OCI-LY3 (cell line): ENCODE results near the gene MYLK3.

ENCODE experiments used
- H2AFZ ChIP-seq: fragments of 200-600, 300-600 bp; shearing (Covaris generic); 2 replicates; pipeline ENCODE4 v1.6.0; 2014; ENCODE audit warnings: antibody characterized with exemption, low read depth, low read length
- H3K27ac ChIP-seq: fragments of 200-600, 300-600 bp; sonication (generic); 2 replicates; pipeline ENCODE4 v1.5.1; 2014; ENCODE audit warnings: mild to moderate bottlenecking, low read length, moderate library complexity, mixed read lengths
- H3K27me3 ChIP-seq: fragments of 200-600, 300-600 bp; sonication (generic); 2 replicates; pipeline ENCODE4 v1.6.1; 2014; ENCODE audit warnings: low read depth, low read length, mixed read lengths
- H3K36me3 ChIP-seq: fragments of 200-600, 300-600 bp; sonication (generic); replicated peaks from 2 replicates; pipeline ENCODE3; 2014; ENCODE audit warnings: low read depth, low read length, mixed read lengths
- H3K4me1 ChIP-seq: fragments of 300-600, 200-600 bp; sonication (generic); 2 replicates; pipeline ENCODE4 v1.6.1; 2014; ENCODE audit warnings: low read length, mixed read lengths
- H3K4me2 ChIP-seq: fragments of 200-600, 300-600 bp; sonication (generic); 2 replicates; pipeline ENCODE4 v1.6.1; 2014; ENCODE audit warnings: low read length, mixed read lengths
- H3K4me3 ChIP-seq: fragments of 300-600, 200-600 bp; sonication (generic); 2 replicates; pipeline ENCODE4 v1.5.1; 2014; ENCODE audit warnings: antibody characterized with exemption, mild to moderate bottlenecking, low read length, moderate library complexity
- H3K79me2 ChIP-seq: fragments of 300-600, 200-600 bp; shearing (Covaris generic); 2 replicates; pipeline ENCODE4 v1.6.1; 2014; ENCODE audit warnings: mild to moderate bottlenecking, low read length, mixed read lengths
- H3K9ac ChIP-seq: fragments of 300-600, 200-600 bp; shearing (Covaris generic); 2 replicates; pipeline ENCODE4 v1.6.0; 2014; ENCODE audit warnings: mild to moderate bottlenecking, low read length, moderate library complexity
- H3K9me3 ChIP-seq: fragments of 200-600, 300-600 bp; shearing (Covaris generic); 2 replicates; pipeline ENCODE4 v1.6.1; 2014; ENCODE audit warnings: low read length, mixed read lengths; ENCODE audit not compliant: insufficient read depth
- H4K20me1 ChIP-seq: fragments of 200-600, 300-600 bp; sonication (generic); 2 replicates; pipeline ENCODE4 v1.6.1; 2016; ENCODE audit warnings: low read length, mixed read lengths; ENCODE audit not compliant: insufficient read depth
- CTCF ChIP-seq: fragments of 200-600, 300-600 bp; sonication (generic); IDR thresholded peaks from 2 replicates; pipeline ENCODE4 v1.5.1; 2014; ENCODE audit warnings: antibody characterized with exemption, low read length, low read depth
- EZH2phosphoT487 ChIP-seq: fragments of 200-600 bp; shearing (Covaris generic); IDR thresholded peaks from 2 replicates; pipeline ENCODE4 v1.6.1; 2018; ENCODE audit warnings: antibody characterized with exemption, mixed run types, low read depth

Gene MYLK3

GRCh38 chr16:46751381-46751780 is 3.2 kb upstream of the MYLK3 start:
- H3K9ac ChIP-seq: no peak overlapping the region
- H2AFZ ChIP-seq: no peak overlapping the region
- no peaks in the 10 kb centered on the region for H3K36me3 ChIP-seq
- no peaks in the 10 kb centered on the region for H3K27me3 ChIP-seq
- H3K27ac ChIP-seq: no peak overlapping the region
- H3K4me1 ChIP-seq: no peaks in the 10 kb centered on the region
- no peaks in the 10 kb centered on the region for H3K9me3 ChIP-seq
- no peak for TF ChIP-seq EZH2phosphoT487
- no peak for TF ChIP-seq CTCF
- H3K79me2 ChIP-seq: no peaks in the 10 kb centered on the region
- H3K4me3 ChIP-seq: no peak overlapping the region
- H4K20me1 ChIP-seq: no peaks in the 10 kb centered on the region
- H3K4me2 ChIP-seq: no peak overlapping the region

- Histone ChIP-seq H3K27ac (no peak overlapping the region), H3K4me2 (no peak overlapping the region), H3K36me3 (no peaks in the 10 kb centered on the region), H2AFZ (no peak overlapping the region), H3K27me3 (no peaks in the 10 kb centered on the region), H3K4me1 (no peaks in the 10 kb centered on the region), H4K20me1 (no peaks in the 10 kb centered on the region), H3K4me3 (no peak overlapping the region), H3K79me2 (no peaks in the 10 kb centered on the region), H3K9ac (no peak overlapping the region), H3K9me3 (no peaks in the 10 kb centered on the region)
- TF ChIP-seq EZH2phosphoT487 (no peak), CTCF (no peak)
These were observed 896 bp upstream of the MYLK3 start for GRCh38 chr16:46748775-46749705.

GRCh38 chr16:46746821-46747776 is 1.0 kb downstream of the MYLK3 start:
- H3K9ac ChIP-seq: no peak overlapping the region
- H3K79me2 ChIP-seq: no peaks in the 10 kb centered on the region
- TF ChIP-seq CTCF: no peak
- no peak for TF ChIP-seq EZH2phosphoT487
- H3K27me3 ChIP-seq: no peaks in the 10 kb centered on the region
- no peak overlapping the region for H3K27ac ChIP-seq
- no peak overlapping the region for H2AFZ ChIP-seq
- no peaks in the 10 kb centered on the region for H4K20me1 ChIP-seq
- no peaks in the 10 kb centered on the region for H3K36me3 ChIP-seq
- no peak overlapping the region for H3K4me2 ChIP-seq
- no peaks in the 10 kb centered on the region for H3K9me3 ChIP-seq
- peaks cover 17% of the 10 kb centered on the region for H3K4me1 ChIP-seq
- no peak overlapping the region for H3K4me3 ChIP-seq

- no peaks in the 10 kb centered on the region for H3K9me3 ChIP-seq
- no peaks in the 10 kb centered on the region for H3K27me3 ChIP-seq
- H3K27ac ChIP-seq: no peak overlapping the region
- no peaks in the 10 kb centered on the region for H3K36me3 ChIP-seq
- H3K4me3 ChIP-seq: no peak overlapping the region
- no peaks in the 10 kb centered on the region for H3K79me2 ChIP-seq
- H4K20me1 ChIP-seq: no peaks in the 10 kb centered on the region
- no peak overlapping the region for H3K4me2 ChIP-seq
- TF ChIP-seq CTCF: no peak
- no peak for TF ChIP-seq EZH2phosphoT487
- no peak overlapping the region for H3K9ac ChIP-seq
- H3K4me1 ChIP-seq: peaks cover 17% of the 10 kb centered on the region
- no peak overlapping the region for H2AFZ ChIP-seq
These were observed 2.5 kb downstream of the MYLK3 start for GRCh38 chr16:46745617-46746016.
